Measurements from ENCODE around the gene CTXND1.

CTXND1 gene

GRCh38 chr15:80251428-80252120 is 439 bp downstream of the CTXND1 start:
- no peak for DNase-seq

GRCh38 chr15:80250614-80251427 is 1.2 kb downstream of the CTXND1 start:
- no peak for DNase-seq

GRCh38 chr15:80249973-80250372 is 2.0 kb downstream of the CTXND1 start:
- no peak for DNase-seq

- DNase-seq, result no peak
Observed at GRCh38 chr15:80247320-80247719, 4.7 kb downstream of the CTXND1 start.

GRCh38 chr15:80246425-80246894 is 5.6 kb downstream of the CTXND1 start:
- DNase-seq, result no peak

- DNase-seq, result no peak
Observed at GRCh38 chr15:80242802-80243201, 9.2 kb downstream of the CTXND1 start.

- DNase-seq, result no peak
Observed at GRCh38 chr15:80242132-80242769, 9.8 kb downstream of the CTXND1 start.

GRCh38 chr15:80241508-80241907 is 10.5 kb downstream of the CTXND1 start:
- DNase-seq, result no peak

- DNase-seq, result no peak
Observed at GRCh38 chr15:80240276-80240675, 11.7 kb downstream of the CTXND1 start.

GRCh38 chr15:80234883-80235282 is 17.1 kb downstream of the CTXND1 start:
- peak; percentile 35 for DNase-seq

GRCh38 chr15:80233581-80233980 is 18.4 kb downstream of the CTXND1 start:
- no peak for DNase-seq

GRCh38 chr15:80231371-80231770 is 20.6 kb downstream of the CTXND1 start:
- DNase-seq, result no peak

GRCh38 chr15:80228959-80229610 is 22.9 kb downstream of the CTXND1 start:
- DNase-seq, result no peak

GRCh38 chr15:80219955-80220354 is 32.1 kb downstream of the CTXND1 start:
- no peak for DNase-seq

- no peak for DNase-seq
Observed at GRCh38 chr15:80217327-80217900, 34.6 kb downstream of the CTXND1 start.

- DNase-seq, result no peak
Observed at GRCh38 chr15:80216911-80217310, 35.1 kb downstream of the CTXND1 start.

GRCh38 chr15:80216141-80216540 is 35.9 kb downstream of the CTXND1 start:
- DNase-seq, result no peak

GRCh38 chr15:80214910-80215309 is 37.1 kb downstream of the CTXND1 start:
- DNase-seq, result no peak

- no peak for DNase-seq
Observed at GRCh38 chr15:80211976-80212375, 40.0 kb downstream of the CTXND1 start.

- no peak for DNase-seq
Observed at GRCh38 chr15:80210611-80211573, 41.1 kb downstream of the CTXND1 start.
